Right renal cortex interstitium (tissue), 3 donors: ENCODE data around the gene SERPINB6. TPM values are rescaled to one million over a fixed set of nuclear protein-coding genes. Genes with fewer than 3 reads are reported as not detected.
"Not testable (repeated sequence)": the region's sequence is repeated elsewhere in the genome, so short reads cannot be mapped to it uniquely, and the experiment has no call there.

Source experiments
- DNase-seq, 3 donors: peaks; one replicate each; pipeline ENCODE4 v3.0.0-alpha.2; 2013; ENCODE audit warnings: low read depth in 3 of 3, low spot score in 2 of 3
- polyA plus RNA-seq, 3 donors: library from polyadenylated mRNA; unstranded; fragments of 120-200 nt; gene quantifications; one replicate each; pipeline ENCODE4 v1.2.1, GENCODE V29; 2013; ENCODE audit not compliant: insufficient read length in 3 of 3

Gene SERPINB6
- polyA plus RNA-seq, result 10 to 100 TPM; 86.0 to 94.6 (median 92.8) TPM

DNA sequence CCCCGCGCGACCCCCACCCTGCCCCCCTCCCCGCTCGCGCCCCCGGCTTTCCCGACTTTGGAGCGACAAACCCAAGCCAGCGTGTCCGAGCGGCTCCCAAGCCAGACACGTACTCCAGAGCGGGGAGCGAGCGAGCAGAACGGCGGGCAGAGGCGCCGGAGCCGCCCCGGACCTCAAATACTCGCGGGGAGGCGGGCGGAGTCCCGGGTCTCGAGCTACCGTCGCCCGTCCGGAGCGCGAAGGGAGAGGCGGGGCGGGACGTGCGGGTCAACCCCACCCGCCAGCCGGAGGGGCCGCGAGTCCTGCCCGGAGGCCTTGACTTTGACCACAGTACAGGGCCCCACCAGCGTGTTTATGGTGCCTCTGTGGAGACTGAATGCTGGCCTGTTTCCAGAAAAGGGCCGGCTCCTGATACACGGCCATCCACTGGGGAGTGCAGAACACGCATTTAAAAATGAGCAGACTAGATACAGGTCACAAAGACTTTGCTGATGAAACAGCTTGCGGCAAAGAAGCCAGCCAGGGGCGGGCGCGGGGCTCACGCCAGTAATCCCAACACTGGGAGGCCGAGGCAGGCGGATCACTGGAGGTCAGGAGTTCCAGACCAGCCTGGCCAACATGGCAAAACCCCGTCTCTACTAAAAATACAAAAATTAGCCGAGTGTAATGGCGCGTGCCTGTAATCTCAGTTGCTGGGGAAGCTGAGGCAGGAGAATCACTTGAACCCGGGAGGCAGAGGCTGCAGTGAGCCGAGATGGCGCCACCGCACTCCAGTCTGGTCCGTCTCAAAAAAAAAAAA lies at the start of gene SERPINB6:
SERPINB6 (minus strand) TSS at position 148 of the 799 bp plus-strand sequence. CDS start 12,235 bp downstream, outside the sequence.
- no peak for DNase-seq

DNA sequence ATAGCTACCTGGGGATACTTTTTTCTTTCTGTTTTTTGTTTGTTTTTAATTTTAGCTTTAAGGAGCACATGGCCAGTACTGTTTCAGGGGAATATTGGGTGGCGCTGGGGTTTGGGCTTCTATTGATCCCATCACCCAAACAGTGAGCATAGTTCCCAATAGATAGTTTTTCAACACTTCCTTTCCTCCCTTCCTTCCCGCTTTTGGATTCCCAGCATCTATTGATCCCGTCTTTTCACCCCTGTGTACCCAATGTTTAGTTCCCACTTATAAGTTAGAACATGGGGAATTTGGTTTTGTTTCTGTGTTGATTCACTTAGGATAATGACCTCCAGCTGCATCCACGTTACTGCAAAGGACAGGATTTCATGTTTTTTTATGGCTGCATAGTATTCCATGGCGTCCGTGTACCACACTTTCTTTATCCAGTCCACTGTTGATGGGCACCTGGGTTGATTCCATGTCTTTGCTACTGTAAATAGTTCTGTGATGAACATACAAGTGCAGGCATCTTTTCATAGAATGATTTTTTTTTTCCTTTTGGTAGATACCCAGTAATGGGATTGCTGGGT lies 48.5 kb upstream of the SERPINB6 start:
- DNase-seq, result no peak

DNA sequence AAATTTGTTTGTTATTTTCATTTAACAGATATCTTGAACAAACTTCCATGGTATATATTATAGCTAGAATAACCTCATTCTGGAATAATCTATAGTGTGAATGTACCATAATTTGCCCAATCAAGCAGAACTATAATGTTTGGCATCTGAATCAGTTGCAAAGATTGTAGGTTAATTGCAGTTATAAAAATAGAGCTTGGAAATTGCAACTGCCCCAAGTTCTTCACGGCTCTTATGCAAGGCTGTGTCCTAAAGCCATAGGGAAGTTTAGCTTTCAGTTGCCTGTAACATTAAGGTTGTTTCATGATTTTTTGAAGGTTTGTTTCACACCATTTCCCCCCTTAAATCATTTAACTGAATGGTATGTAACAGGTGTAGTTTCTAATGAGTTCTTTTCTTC lies 47.7 kb upstream of the SERPINB6 start:
- DNase-seq, result no peak

DNA sequence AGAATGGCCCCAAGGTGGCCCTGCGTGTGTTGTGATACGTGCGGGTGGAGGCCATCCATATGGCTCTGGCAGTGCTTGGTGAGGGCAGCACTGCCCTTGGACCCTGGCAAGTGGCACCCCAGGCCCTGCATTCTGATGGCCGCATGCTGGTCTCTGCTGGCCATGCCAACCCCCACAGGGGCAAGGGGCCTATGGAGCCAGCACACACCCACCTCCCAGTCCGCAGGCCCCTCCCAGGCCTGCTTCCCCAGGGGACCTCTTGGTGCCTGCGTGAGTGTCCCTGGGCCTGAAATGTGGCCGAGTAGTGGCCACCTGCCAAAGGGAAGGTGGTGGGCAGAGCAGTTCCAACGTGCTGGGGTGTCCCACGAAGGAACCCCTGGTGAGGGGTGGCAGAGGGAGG lies 45.9 kb upstream of the SERPINB6 start:
- no peak for DNase-seq

- no peak for DNase-seq
Observed at GRCh38 chr6:3016473-3017280, 45.3 kb upstream of the SERPINB6 start.

DNA sequence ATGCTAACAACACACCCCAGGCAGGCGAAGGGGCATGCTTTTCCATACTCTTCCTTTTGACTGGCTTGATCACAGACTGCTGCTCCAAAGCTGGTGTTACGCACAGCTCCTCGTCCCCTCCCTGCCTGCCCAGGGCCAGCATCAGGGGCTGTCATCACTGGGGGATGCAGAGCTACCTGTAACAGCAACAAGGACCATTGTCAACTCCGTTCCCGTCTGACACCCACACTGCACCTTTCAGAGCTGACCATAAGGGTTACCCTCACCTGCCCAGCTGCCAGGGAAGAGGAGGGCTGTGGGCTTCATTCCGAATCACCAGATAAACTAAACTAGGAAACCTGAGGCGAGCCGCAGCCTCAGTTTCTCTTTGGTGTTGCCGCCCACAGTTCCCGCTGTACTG lies 43.8 kb upstream of the SERPINB6 start:
- DNase-seq, result no peak

- no peak for DNase-seq
Observed at GRCh38 chr6:3014675-3015066, 43.3 kb upstream of the SERPINB6 start.

DNA sequence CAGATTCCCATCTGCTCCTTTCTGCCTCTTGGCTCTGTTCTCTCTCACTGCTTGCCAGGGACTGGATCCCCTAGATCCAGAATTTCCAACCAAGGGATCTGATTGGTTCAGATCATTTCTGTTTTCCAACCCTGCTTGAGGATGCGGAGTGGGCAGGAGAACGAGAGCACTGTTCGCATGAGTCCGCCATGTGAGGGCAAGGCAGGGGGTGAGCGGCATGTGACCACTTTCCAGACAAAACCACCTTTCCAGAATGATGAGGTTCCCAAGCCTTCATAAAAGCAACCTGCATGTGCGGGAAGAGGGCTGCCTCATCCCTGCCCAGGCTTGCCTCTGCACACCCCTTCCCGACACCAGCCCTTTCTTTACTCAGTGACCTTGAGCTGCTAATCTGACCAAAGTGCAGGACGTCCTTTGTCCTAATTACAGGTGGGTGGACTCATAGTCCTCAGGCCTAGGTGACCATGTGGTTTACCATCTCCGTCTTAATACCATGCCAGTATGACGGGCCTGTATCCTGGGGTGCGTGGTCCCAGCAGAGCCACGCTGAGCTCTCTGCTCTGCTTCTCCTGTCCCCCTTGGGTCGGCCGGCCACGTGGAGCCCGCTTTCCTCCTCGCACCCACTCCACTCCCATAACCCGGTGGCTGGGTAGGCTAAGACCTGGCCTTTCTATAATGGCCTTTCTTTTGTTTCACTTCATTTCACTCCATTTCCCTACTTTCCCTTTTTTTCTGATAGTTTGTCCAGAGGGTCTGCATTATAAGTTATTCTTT lies 42.7 kb upstream of the SERPINB6 start:
- no peak for DNase-seq

GRCh38 chr6:3013486-3013885 lies 42.1 kb upstream of the SERPINB6 start:
- no peak for DNase-seq

- DNase-seq, result no peak
Observed at GRCh38 chr6:3011592-3011991, 40.2 kb upstream of the SERPINB6 start.

- DNase-seq, result no peak
Observed at GRCh38 chr6:3011158-3011557, 39.8 kb upstream of the SERPINB6 start.

- DNase-seq, result no peak
Observed at GRCh38 chr6:3009930-3010329, 38.6 kb upstream of the SERPINB6 start.

DNA sequence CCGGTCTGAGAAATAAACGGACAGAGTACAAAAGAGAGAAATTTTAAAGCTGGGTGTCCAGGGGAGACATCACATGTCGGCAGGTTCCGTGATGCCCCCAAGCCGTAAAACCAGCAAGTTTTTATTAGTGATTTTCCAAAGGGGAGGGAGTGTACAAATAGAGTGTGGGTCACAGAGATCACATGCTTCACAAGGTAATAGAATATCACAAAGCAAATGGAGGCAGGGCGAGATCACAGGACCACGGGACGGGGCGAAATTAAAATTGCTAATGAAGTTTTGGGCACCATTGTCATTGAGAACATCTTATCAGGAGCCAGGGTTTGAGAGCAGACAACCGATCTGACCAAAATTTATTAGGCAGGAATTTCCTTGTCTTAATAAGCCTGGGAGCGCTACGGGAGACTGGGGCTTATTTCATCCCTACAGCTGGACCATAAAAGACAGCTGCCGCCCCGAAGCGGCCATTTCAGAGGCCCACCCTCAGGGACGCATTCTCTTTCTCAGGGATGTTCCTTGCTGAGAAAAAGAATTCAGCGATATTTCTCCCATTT lies 37.4 kb upstream of the SERPINB6 start:
- not testable (repeated sequence) for DNase-seq

DNA sequence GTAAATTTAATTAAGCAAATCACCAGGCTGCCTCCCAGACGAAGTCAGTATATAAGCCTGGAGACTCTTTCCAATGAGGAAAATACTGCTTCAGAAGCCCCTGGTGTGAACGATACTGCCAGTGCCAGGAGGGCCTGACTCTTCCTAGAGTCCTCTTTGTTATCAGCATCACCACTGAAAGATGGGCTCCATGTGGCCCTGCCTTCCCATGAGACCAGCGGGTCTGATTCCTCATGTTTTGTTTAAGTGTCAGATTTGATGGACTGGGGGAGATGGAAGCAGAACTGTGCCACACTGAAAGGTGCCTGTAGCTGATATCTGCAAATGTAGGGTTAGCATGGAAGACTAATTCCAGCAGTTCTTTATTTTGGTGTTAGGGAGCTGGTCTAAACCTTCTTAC lies 36.2 kb upstream of the SERPINB6 start:
- no peak for DNase-seq

DNA sequence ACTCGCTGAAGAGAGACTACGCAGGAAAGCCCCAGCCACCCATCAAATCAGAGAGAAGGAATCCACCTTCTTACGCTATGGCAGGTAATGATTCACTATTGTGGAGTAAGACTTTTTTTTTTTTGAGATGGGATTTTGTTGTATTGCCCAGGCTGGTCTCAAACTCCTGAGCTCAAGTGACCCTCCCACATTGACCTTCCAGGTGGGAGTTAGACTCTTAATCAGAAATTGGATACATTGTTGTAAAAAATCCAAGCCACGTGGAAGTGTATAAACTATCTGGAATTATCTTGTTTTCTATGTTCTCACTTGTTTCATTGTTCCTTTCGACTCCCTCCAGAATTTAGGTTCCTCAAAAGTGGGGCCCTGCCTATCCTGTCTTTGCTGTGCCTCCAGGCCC lies 35.1 kb upstream of the SERPINB6 start:
- DNase-seq, result no peak

DNA sequence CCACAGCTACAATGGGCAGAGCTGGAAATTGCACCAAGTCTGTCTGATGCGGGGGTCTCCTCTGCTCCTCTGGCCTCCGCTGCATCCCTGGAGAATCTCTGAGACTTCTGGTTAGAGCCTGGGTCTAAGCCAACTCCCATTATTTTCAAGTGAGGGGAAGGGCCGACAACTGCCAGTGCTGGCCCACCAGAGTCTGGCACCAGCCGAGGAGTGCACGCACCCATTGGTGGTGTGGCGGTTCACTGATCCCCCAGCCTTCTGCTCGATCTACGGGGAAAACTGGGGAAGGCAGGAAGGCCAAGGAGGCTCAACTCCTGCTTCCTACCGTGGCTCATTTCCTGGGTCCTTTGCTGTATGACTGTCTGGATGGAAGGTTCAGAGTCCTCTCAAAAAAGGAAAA lies 34.5 kb upstream of the SERPINB6 start:
- no peak for DNase-seq

GRCh38 chr6:3005077-3005476 lies 33.7 kb upstream of the SERPINB6 start:
- no peak for DNase-seq

- DNase-seq, result not testable (repeated sequence)
Observed at GRCh38 chr6:3003226-3003625, 31.9 kb upstream of the SERPINB6 start.

GRCh38 chr6:3001773-3002293 lies 30.5 kb upstream of the SERPINB6 start:
- DNase-seq, result no peak

DNA sequence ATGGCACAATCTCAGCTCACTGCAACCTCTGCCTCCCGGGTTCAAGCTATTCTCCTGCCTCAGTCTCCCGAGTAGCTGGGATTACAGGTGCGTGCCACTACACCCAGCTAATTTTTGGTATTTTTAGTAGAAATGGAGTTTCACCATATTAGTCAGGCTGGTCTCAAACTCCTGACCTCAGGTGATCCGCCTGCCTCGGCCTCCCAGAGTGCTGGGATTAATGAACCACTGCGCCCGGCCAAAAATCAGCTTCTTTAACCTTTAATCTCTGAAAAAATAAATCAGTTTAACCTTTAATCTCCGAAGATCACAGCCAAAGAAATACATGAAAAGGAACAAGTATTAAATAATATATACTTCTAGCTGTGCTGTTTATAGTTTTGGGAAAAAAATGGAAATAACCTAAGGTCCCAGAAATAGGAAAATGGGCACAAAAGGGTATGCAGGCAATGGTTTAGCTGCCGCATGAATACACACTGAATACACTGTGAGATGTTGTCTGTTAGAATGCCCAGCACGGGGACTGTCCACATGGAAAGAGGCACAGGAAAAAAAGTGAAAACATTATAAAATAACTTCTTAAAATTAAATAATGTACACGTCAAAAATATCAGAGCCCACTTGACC lies 29.9 kb upstream of the SERPINB6 start:
- DNase-seq, result no peak
